Measurements from ENCODE around the gene FPGS.

The FPGS gene

GRCh38 chr9:127847833-127848755 lies 45.4 kb downstream of the FPGS start:
- no peaks in the 10 kb centered on the region for H3K27me3 ChIP-seq (replicated peaks; ENCODE audit: control insufficient read depth, insufficient read depth, low read length)
- DNase-seq (ENCODE audit: extremely low read depth, insufficient read length): no peak
- H3K4me3 ChIP-seq (replicated peaks; ENCODE audit: low read depth, low read length): no peak overlapping the region
- H3K36me3 ChIP-seq (ENCODE audit: control insufficient read depth, insufficient read depth, low read length): no peaks in the 10 kb centered on the region
- TF ChIP-seq CTCF (IDR thresholded peaks at IDR 0.05; ENCODE audit: insufficient read depth, low read length, poor library complexity, severe bottlenecking): no peak

- Histone ChIP-seq H3K4me3 (replicated peaks; ENCODE audit: low read depth, low read length) (no peak overlapping the region), H3K36me3 (ENCODE audit: control insufficient read depth, insufficient read depth, low read length) (no peaks in the 10 kb centered on the region), H3K27me3 (replicated peaks; ENCODE audit: control insufficient read depth, insufficient read depth, low read length) (no peaks in the 10 kb centered on the region)
- no peak for DNase-seq (ENCODE audit: extremely low read depth, insufficient read length)
- TF ChIP-seq CTCF (IDR thresholded peaks at IDR 0.05; ENCODE audit: insufficient read depth, low read length, poor library complexity, severe bottlenecking): no peak
Measured at GRCh38 chr9:127848756-127849504, 46.2 kb downstream of the FPGS start.

GRCh38 chr9:127850286-127850830 lies 47.7 kb downstream of the FPGS start:
- no peak overlapping the region for H3K4me3 ChIP-seq (replicated peaks; ENCODE audit: low read depth, low read length)
- H3K27me3 ChIP-seq (replicated peaks; ENCODE audit: control insufficient read depth, insufficient read depth, low read length): no peaks in the 10 kb centered on the region
- no peak for TF ChIP-seq CTCF (IDR thresholded peaks at IDR 0.05; ENCODE audit: insufficient read depth, low read length, poor library complexity, severe bottlenecking)
- DNase-seq (ENCODE audit: extremely low read depth, insufficient read length): no peak
- H3K36me3 ChIP-seq (ENCODE audit: control insufficient read depth, insufficient read depth, low read length): no peaks in the 10 kb centered on the region

GRCh38 chr9:127852829-127853228 lies 50.1 kb downstream of the FPGS start:
- no peak overlapping the region for H3K4me3 ChIP-seq (replicated peaks; ENCODE audit: low read depth, low read length)

More at GRCh38 chr9:127852829-127853228, 50.1 kb downstream of the FPGS start:
- DNase-seq (ENCODE audit: extremely low read depth, insufficient read length): no peak
- H3K27me3 ChIP-seq (replicated peaks; ENCODE audit: control insufficient read depth, insufficient read depth, low read length): no peaks in the 10 kb centered on the region
- no peak for TF ChIP-seq CTCF (IDR thresholded peaks at IDR 0.05; ENCODE audit: insufficient read depth, low read length, poor library complexity, severe bottlenecking)
- no peaks in the 10 kb centered on the region for H3K36me3 ChIP-seq (ENCODE audit: control insufficient read depth, insufficient read depth, low read length)
